GM21529 (cell line): ENCODE data around the gene CPNE7.
"Not testable (repeated sequence)": the region's sequence is repeated elsewhere in the genome, so short reads cannot be mapped to it uniquely, and the experiment has no call there.

ENCODE experiments used
- ATAC-seq: cut with Tn5 transposase; IDR thresholded peaks from one replicate; pipeline ENCODE4 v1.9.1; 2021; ENCODE audit not compliant: unreplicated experiment

Gene CPNE7

DNA sequence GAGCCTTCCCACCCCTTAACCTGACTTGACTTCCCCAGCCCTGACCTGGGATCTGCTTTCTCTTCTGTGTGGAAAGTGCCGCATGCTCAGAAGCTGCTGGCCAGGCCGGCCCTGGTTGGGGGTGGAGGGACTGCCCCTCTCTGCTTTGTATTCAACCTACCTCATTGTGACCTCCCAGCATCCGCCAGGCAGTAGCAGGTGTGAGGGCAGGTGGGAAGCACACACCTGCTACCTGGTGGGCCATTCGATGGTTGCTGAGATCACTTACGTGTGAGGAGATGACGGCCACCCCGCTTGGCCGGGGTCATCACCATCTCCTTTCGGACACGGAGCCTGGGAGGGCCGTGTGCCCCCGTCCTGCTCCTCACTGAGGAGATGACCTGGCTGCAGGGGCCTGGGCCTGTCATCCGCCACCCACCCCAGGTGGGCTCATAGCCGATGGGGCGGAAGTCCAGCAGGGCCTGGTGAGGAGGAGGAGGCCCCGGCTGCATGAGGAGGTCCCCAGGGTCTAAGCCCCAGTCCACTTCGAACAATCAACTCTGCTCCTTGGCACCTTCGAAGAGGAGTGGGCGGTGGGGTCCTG, 7.1 kb downstream of the CPNE7 start:
- no peak for ATAC-seq

DNA sequence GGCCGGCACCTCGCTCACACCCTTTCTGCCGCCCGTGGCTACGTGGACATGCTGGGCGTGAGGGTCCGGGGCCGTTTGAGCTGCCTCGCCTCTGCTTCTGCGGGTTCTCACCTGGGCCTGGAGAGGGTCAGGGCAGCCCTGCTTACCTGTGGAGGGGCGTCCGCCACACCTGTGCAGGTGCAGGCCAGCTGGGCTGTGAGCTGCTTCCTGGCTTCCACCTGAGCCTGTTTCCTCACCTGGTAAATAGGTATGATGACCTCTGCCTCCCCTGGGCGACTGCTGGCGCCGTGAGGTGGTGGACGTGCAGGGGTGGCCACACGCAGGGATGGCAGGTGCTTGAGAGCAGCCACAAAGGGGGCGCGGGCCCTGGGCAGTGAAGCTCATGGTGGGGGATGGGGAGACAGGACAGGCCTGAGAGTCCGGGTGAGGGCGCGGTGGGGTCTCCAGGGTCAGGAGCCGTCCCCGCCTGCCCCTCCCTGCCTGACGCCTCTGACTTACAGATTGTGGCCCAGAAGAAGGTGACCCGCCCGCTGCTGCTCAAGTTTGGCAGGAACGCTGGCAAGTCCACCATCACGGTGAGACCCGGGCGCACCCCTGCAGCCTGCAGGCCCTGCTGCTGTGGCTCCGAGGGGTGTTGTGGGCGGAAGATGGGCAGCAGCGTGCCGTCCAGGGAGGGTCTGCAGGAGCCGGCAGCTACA, 7.8 kb downstream of the CPNE7 start:
- ATAC-seq = no peak

DNA sequence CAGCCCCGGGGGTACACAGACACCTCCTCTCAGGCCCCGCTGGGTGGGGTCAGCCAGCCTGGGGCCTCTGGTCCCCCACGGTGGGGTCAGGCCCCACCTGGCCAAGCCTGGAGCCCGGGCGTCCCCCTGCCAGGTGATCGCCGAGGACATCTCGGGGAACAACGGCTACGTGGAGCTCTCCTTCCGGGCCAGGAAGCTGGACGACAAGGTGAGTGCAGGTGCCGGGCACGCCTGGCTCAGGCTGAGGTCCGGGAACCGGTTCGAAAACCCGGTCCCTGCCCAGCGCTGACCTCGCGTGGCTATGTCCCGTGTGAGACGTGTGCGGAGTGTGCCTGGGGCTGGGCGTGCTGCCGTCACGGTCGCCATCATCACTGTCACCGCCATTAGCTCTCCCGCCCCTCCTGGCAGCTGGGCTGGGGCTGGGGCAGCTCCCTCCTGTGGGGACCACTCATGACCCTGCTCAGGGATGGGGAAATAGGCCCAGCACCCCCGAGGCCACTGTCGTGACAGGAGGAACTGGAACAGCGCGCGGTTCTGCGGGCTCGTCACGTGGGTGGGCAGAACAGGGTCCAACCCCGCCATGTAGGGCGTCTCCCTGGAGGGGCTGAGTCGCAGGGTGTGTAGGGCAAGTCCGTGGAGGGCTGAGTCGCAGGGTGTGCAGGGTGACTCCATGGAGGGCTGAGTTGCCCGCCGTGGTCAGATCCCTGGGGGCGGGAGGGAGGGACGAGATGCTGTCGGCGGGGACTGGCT, 8.5 kb downstream of the CPNE7 start:
- ATAC-seq = no peak

DNA sequence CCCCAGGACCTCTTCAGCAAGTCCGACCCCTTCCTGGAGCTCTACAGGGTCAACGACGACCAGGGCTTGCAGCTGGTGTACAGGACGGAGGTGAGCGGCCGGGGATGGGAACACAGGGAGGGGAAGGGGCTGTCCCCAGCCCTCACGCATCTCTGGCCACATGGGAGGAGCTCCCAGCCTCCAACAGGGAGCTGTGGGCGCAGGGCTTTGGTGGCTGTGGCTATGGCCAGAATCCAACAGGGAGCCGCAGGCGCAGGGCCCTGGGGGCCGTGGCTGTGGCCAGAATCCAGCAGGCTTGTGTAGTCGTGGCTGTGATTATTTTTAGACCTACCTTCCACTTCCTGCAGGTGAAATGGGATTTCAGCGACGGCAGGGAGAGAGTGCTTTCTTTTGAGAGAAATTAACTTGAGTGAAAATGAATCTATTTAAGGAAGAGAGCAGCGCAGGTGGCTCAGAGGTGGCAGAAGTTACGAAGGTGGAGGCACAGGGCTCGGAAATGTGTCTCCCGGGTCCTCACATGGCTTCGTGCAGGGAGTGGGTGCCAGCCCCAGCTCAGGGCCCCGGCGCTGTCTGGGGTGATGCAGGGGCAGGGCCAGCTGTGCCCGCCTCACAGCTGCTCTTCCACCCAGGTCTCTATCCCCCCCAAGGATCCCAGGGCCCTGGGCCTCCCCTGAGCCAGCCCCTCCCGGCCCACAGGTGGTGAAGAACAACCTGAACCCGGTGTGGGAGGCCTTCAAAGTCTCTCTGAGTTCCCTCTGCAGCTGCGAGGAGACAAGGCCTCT, 9.4 kb downstream of the CPNE7 start:
- no peak for ATAC-seq

DNA sequence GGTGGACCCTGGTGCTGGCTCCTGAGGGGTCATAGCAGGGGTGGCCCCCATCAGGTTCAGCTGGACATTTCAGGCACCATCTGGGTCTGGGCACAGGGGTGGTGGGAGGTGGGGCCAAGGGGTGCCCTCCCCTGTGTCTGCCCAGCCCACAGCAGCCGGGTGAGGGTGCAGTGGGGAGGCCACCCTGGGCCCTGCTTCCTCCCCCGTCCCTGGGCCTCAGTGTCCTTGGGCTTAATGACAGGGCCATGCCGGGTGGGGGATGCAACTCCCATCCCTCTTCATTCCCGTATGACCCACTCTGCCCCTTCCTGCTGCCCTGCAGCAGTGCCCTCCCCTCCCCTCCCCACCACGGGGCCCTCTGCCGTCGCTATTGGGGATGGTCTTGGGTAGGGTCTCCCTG, 10.7 kb downstream of the CPNE7 start:
- ATAC-seq = no peak

DNA sequence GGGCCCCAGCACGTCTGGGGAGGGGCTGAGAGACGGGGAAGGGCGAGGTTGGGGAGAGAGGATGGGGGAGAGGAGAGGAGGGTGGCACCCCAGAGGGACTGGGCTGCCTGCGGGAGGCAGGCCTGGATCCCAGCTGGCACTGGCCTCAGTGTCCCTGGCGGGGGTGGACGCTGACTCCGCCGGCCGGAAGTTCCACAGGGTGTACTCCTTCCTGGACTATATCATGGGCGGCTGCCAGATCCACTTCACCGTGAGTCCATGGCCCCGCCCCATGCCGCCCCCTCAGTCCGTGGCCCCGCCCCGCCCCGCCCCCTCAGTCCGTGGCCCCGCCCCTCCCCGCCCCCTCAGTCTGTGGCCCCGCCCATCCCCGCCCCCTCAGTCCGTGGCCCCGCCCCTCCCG, 11.3 kb downstream of the CPNE7 start:
- ATAC-seq = no peak

DNA sequence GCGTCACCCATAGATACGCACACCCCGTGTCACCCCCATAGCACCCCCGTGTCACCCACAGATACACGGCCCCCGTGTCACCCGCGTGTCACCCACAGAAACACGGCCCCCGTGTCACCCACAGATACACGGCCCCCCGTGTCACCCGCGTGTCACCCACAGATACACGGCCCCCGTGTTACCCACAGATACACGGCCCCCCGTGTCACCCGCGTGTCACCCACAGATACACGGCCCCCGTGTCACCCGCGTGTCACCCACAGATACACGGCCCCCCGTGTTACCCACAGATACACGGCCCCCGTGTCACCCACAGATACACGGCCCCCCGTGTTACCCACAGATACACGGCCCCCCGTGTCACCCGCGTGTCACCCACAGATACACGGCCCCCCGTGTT, 12.1 kb downstream of the CPNE7 start:
- not testable (repeated sequence) for ATAC-seq

DNA sequence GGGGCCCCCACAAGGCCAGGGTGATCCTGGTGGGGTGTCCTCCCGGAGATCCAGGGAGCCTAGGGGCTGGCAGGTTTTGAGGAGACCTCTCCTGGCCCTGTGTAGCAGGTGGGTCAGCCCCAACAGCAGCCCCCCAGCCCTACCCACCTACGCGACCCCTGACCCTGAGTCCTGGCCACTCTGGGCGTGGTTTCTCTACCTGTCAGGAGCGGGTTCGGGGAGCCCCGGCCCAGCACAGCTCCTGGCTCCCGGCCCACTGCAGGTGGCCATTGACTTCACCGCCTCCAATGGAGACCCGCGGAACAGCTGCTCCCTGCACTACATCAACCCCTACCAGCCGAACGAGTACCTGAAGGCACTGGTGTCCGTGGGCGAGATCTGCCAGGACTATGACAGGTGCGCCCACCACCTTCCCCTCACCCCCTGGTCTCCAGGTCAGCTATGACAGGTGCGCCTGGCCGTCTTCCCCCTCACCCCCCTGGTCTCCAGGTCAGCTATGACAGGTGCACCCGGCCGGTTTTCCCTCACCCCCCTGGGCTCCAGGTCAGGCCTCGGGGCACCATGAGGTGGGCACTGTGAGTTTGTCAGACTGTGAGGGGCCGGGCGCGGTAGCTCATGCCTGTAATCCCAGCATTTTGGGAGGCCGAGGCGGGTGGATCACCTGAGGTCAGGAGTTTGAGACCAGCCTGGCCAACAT, 13.0 kb downstream of the CPNE7 start:
- no peak for ATAC-seq

DNA sequence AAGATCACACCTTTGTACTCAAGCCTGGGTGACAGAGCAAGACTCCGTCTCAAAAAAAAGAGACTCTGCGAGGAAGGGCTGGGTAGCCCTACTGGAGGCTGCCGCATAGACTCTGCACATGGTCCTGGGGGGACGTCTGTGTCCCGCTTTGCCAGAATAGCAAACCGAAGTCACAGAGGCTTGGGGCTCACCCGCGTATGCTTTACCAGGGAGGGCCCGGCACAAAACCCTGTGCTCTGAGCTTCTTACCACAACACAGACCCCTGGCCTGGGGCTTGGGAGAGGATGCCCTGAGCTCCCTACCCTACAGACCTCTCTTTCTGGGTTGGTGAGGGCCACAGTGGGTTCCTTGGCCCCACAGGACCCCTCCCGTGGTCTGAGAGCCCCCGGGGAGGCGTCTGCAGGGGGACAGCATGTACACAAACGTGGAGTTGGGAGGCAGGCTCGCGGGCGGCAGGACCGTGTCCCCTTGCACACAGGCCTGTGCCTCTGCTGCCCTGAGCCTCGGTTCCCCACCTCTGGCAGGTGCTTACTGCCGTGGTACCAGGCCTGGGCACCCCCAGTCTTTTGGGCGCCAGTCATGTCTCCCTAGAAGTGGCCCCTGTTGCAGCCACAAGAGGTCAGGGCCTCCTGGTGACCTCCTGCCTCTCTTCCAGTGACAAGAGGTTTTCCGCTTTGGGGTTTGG, 13.8 kb downstream of the CPNE7 start:
- ATAC-seq = no peak

DNA sequence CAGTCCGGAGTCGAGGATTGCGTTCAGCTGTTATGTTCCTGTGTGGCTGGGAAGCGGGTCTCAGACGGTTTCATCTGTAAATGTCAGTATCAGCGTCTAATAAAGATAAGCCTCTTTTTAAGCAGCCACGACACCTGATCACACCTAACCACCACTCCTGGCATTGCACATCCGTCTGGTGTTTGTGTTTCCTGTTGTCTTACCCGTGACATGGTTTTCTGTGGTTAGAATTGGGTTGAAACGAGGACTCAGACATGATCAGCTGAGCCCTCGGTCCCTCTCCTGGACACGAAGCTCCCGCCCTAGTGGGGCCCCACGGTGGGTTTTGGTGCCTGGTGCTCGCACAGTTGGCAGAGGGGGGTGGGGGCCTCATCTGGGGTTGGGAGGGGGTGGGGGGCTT, 18.3 kb downstream of the CPNE7 start:
- no peak for ATAC-seq

DNA sequence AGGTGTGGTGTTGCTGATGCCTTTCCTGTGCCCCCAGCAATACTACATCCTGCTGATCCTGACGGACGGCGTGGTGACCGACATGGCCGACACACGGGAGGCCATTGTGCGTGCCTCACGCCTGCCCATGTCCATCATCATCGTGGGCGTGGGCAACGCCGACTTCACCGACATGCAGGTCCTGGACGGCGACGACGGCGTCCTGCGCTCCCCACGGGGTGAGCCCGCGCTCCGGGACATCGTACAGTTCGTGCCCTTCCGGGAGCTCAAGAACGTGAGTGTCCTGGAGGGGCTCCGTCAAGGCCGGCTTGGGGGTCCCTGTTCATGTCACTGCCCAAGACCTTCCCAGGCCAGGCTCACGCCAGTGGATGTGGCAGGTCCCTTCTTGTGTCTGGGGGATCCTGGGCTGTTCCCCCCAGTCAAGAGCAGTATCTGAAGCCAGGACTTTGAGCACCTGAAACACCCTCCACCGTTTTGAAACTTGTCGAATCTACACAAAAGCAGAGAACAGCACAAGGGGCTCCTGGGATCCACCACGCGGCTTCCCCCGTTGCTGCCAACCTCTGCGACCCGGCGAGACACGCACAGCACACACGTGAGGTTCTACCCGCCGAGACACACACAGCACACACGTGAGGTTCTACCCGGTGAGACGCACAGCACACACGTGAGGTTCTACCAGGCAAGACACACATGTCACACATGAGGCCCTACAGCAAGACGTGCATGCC, 19.9 kb downstream of the CPNE7 start:
- ATAC-seq = no peak

DNA sequence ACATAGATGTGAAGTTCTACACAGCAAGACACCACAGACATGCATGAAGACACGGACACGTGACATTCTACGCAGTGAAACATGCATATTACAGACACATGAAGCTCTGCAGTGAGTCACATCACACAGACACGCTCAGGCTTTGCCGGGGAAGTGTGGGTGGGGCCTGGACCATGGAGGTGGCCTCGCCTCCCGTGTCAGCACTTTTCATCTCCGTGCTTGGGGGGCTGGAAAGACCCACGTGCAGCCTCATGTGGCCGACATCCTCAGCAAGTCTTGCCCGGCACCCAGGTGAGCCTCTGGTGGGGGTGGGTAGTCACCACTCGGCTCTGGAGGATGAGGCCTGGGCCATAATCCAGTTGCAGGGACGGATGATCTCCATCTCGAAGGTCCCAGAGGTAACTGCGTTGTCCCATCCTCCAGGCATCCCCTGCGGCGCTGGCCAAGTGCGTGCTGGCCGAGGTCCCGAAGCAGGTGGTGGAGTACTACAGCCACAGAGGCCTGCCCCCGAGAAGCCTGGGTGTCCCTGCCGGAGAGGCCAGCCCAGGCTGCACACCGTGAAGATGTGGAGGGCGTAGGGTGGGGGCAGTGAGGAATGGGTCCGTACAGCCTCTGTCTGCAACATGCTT, 20.6 kb downstream of the CPNE7 start:
- ATAC-seq = no peak

DNA sequence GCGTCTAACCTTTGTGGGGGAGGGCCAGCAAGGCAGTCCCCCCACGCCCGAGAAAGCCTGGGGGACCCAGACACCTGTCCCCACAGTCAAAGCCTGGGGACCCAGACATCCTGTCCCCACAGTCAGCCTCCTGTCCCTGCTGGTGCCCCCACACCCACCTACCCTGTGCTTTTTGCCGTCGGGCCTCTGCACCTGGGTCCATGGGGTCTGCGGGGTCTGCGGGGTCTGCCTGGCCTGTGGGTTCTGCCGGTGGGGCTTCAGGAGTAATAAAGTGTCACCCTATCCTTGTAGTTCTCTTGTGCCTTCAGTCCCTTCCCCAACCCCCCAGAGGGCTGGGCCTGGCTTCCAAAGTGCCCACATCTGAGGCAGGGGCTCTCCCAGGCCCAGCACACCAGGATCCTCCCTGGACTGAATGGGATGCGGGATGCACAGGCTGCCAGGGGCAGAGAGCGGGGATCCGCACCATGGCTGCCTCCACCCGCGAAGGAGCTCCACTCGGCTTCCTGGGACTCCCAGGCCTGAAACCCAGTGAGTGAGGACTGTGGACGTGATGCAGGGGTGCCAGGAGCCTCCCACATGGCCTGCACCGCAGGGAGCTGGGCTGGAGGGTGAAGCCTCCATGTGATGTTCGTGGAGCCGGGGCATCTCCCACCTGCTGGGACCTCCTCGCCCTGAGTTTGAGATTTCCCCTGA, 21.5 kb downstream of the CPNE7 start:
- ATAC-seq = no peak

DNA sequence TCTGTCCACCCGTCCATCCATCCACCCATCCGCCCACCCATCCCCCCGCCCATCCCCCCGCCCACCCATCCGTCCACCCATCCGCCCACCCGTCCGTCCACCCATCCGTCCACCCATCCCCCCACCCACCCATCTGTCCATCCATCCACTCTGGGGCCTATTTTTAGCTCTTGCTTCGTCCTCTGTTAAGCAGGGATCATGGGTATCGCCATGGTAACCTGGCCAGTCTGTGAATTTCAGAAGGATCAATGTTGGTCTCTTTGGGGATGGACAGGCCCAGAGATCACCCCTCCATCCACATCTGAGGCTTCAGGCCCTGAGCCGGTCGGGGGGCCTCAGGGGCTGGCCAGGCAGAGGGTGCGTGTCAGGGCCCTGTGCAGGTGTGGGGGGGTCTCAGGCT, 22.6 kb downstream of the CPNE7 start:
- ATAC-seq = no peak

DNA sequence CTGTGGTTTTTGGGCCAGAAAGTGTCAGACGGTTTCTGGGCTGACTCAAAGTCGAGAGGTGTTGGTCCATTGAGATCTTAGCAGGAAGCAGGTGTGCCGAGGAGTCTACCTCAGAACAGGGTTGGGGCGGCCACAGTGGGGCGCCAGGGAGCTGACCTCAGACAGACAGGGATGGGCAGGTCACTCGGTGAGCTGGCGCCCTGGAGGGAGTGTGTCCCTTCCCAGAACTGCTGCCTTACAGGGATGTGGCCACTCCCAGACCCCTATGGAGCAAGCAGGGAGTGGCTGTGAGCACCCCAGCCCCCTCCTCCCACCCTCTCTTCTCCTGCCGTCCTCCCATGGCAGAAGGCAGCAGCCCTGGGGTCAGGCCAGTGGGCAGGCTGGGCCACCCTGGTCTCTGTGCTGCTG, 23.9 kb downstream of the CPNE7 start:
- no peak for ATAC-seq

DNA sequence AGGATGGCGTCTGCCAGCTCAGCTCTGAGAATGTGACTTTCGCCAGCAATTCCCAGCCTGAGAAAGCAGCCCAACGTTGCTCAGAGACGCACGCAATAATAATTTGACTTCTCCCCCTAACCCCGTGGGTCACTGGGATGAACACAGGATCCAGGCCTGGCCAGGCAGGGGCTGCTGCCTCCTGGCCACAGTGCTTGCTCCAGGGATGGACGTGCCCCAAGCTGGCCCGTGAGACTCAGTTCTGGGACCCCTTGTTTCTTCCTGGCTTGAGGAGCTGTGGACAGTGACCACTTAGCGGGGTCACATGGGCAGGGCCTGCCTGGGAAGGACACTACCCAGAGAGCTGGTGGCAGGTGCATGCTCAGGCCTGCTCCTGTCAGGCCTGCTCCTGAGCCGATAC, 24.3 kb downstream of the CPNE7 start:
- ATAC-seq = no peak

DNA sequence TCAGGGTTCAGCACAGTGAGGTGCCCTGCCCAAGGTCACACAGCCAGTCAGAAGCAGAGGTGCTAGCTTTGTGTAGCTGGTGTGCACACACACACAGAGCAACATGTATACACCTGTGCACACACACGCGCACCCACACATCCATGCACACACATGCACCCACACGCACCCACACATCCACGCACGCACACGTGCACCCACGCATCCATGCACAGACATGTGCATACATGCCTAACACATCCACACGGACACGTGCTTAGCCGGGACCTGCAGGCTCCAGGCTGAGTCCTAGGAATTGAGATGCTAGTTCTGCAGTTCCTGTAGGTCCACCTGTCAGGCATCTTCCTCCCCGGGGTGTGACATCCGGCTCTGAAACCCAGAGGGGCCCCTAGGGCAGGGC, 24.9 kb downstream of the CPNE7 start:
- ATAC-seq = no peak

DNA sequence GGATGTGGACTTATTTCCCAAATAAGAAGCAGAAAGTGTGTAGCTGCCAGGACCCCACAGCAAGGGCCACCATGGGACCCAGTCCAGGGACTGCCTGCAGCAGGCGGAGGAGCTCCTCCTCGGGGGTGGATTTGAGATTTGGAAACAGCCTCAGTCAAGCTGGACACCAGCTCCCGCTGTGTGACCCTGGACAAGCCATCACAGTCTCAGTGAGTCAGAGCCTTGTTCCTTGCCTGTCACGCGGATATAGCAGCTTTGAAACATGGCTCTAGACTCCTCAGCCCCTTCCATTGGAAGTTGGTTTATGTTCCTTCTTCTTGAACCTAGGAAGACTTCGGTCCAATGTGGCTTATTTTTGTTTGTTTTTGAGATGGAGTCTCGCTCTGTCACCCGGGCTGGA, 25.4 kb downstream of the CPNE7 start:
- ATAC-seq = no peak

DNA sequence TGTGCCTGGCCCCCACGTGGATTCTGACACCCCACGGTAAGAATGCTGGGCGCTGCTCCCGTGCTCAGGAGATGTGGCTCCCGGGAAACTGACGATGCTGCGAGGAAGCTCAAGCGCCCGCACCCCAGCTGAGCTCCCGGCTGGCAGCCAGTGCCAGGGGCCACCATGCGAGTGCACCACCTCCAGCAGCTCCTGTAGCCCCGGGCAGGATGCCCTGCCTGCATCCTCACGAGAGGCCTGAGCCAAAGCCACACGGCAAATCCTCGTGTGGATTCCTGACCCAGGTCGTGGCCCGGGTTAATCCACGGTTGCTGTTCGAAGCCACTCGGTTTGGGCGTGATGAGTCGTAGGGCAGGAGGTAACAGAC, 26.3 kb downstream of the CPNE7 start:
- ATAC-seq = no peak
